Amniotic stem cell (primary cell): ENCODE measurements around the gene ORC2.
A peak's percentile ranks its signal among the peaks of the same experiment; 100 is the strongest.
"Not testable (repeated sequence)": the region's sequence is repeated elsewhere in the genome, so short reads cannot be mapped to it uniquely, and the experiment has no call there.

Experiments used
- DNase-seq: peaks from one replicate; lab custom pipeline; 2025; lab: John Stamatoyannopoulos, UW

The ORC2 gene

DNA sequence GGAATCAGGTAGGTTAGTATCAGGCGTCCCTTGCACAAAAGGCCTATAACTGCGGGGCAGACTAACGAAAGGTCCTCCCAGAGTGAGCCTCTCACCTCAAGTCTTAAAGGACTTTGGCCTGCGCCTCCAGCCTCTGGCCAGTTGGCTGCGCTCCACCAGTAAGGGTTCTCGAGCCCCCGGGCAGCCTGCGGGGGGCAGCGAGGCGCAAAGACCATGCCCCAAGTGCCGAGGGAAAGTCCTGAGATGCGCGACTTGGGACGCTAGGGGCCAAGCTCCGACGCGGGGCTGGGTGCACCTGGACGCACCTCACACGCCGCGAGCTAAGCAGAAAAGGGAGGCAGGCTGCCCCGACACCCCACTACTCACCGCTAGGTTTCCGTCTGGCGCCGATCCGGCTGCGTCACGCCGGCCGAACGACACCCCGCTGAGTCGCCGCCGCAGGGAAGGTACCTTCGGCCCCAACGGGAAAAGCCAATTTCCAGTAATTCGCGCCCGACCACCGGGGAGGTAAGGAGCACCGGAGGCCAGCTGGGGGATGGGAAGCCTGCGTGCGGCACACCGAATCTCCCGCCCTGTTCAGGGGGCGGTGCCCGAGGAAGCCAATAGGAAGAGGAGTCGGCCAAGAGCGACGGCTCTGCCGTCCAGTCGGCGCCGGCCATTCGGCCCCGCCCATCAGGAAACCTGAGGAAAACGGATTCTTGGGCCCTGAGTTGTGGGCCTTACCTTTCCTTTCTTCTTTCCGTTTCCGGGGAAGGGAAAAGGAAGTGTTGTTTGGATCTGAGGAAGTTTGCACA, at the start of gene ORC2:
TSS of gene ORC2 (minus strand) at position 537 of the 794 bp plus-strand sequence. CDS start 5,537 bp downstream, outside the sequence.
- peak; percentile 82 for DNase-seq

DNA sequence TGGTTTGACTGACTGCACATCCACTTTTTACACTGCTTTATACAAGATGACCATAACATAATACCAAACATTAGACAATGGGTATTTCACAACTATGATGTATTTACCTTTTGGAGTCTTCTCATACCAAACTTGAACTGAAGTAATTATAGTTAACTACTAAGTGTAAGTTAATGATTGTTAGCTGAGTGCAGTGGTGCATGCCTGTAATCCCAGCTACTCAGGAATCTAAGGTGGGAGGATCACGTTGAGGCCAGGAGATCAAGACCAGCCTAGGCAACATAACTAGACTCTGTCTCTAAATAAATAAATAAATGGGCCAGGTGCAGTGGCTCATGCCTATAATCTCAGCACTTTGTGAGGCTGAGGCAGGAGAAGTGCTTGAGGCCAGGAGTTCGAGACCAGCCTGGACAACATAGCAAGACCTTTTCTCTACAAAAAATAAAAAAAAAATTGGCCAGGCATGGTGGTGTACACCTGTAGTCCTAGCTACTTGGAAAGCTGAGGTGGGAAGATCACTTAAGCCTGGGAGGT, 44.9 kb upstream of the ORC2 start:
- no peak for DNase-seq

DNA sequence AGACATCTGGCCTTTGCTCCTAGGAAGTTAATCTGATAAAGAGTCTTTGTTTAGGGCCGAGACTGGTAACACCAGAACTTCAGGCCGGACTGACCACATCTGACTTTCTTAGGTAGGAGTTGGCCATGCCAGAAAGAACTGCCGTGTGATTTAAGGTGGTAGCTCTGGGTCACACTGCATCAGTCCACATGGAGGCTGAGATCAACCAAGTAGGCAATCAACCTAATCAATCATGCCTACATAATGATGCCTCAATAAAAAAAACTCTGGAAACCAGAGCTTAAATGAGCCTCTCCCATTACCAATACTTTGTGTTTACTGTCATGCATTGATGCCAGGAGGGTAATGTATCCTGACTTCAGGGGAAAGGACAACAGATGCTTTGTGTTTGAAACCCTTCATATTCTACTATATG, 44.1 kb upstream of the ORC2 start:
- no peak for DNase-seq

DNA sequence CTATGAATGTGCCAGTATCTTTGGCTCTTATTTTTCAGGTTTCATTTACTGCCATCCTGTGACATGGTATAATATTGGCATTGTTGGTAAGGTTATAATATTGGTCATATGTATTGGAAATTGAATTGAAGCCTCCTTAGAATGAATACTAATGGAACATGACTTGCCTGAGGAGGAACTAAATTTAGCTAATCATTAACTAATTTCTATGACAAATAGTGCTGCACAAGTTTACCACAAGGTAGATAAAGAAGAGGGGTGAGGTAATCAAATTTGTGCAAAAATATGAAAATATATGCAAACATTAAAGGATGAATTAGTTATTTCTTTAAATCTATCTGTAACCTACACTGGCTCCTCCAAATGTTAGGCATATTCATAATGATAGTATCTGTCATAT, 43.2 kb upstream of the ORC2 start:
- DNase-seq = no peak

DNA sequence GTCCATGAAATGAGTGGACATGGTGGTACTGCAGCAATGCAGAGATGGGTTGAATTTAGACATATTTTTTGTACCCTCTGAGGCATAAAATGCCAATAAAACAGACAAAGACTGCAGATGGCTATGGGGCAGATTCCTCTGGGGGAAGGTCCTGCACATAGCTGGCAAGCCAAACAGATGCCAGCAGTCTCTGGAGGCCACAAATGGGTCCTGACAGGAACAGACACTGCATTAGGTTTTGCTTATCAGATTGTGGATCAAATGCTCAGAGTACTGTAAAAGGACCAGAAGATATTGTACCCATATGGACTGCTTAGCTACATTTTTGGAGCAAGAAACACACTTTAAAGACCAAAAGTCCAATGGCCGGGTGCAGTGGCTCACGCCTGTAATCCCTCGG, 40.9 kb upstream of the ORC2 start:
- DNase-seq = no peak

DNA sequence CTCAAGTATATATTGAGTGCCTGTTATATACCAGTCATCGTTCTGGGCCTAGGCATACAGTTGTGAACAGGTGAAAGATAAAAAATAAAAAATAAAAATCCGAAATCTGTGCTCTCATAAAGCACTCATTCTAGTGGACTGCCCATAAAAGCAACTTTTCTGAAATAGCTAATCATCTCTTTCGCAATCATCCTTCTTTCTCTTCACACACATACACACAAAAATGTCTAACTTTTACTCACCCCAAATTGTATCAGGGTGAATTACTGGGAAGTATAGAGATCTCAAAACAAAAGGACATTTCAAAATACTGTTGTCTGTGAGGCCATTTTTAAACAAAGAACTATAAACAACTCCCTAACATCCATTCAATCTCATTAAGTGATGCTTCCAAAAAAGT, 29.6 kb upstream of the ORC2 start:
- DNase-seq = no peak

DNA sequence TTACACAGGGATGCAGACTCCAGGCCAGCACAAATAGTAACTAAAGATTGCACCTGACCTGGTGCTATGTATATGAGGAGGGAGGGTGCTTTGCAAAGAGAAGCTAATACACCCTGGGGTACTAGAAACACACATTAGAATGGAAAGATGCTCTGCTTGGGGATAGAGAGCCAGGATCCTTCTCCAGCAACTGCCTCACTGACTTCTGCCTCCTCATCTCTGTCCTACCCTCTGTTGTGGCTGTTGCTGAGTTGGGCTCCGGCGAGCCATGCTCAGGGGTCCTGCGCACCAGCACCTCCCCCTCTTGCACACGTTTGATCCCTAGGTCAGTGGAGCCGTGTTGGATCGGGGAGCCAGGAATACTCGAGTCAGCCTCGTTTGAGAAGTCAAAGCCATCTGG, 23.7 kb upstream of the ORC2 start:
- no peak for DNase-seq

DNA sequence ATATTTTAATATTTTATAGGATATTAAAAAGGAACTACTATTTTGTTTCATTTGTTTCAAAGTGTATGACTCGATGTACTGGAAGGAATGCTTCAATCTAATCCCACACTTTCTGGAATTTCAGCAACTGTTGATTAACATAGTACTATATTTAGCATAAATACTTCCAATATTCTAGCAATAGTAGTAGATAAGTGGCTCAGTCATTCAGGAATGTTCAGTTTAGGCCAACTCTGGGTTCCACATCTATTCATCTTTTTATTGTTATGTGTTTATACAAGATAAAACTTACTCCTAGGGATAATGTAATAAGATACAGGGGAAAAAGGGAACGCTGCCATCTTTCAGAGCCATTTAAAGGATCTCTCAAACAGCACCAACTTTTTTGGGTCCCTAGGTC, 22.3 kb upstream of the ORC2 start:
- DNase-seq = no peak

DNA sequence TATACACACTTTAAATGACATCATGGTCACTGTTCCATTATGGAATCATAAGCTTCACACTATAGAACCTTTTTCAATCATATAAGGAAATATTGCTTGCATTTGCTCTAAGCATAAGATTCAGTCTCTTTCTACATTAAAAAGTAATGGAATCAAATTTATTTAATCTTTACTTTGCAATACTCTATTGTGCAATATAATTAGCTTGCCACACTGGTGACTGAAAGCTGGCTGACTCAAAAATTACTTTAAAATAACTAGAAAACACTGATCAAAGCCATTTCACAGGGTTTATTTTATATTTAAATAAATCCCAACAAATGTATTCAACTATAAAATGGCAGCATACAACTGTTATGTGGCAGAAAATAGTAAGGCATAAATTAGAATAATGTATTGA, 13.2 kb upstream of the ORC2 start:
- no peak for DNase-seq

DNA sequence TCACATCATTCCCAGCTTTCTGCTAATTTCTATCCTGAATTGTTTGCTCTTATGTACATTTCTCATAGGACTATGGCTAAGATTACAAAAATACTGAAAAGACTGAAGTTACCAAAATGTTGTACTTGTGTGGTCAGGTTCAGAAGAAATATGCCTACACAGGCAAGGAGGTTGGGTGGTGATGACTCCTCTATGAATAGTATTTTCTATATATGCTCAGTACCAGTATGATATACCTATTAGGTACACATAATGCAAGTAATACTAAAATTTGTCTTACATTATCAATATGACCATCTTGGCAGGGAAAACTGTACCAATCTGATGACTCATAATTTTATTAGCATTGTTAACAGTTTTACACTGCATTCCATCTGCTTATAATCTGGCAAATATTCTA, 12.2 kb upstream of the ORC2 start:
- DNase-seq = no peak

DNA sequence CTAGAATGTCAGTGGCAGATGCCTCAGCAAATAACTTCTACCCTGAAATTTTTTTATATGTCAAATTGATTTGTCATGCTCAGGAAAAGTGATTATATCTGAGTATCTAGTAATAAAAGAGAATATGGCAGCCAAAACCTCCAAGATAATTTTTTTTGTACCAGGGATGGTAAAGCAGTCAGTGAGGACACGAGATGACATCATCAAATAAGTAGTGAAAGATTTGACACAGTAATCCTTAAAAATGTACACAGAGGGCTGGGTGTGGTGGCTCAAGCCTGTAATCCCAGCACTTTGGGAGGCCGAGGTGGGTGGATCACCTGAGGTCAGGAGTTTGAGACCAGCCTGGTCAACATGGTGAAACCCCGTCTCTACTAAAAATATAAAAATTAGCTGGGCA, 6.6 kb upstream of the ORC2 start:
- not testable (repeated sequence) for DNase-seq

DNA sequence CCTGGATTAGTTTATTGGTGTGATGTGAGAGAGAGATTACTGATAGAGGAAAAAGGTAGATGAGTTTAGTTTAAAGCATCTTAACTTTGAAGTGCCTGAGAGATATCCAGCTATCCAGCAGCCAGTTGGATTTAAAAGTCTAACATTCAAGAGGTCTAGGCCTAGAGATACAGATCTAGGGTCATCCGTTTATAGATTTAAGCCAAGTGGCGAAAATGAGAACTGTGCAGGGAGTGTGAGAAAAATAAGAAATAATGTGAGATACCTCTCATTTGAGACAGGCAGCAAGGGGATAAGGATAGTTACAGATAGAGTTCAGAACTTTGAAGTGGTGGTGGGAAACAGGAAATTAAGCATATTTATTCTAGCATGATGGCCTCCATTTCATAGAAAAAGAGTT, 5.3 kb upstream of the ORC2 start:
- DNase-seq = no peak

DNA sequence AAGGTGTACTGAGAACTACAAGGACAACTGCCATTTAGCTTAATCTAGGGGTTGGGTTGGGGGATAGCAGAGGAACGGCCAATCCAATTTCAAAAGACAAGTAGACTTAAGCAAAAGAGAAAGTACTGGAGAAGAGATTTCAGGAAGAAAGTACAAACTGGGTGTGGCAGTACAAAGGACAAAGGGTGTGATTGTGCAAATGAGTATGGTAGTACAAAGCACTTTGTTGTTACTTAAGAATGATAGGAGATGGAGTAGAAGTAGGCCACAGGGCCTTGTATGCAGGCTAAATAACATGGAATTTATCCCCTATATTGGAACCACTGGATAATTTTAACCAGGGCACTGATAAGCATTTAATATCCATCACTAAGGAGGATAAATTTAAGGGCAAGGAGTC, 4.7 kb upstream of the ORC2 start:
- no peak for DNase-seq

DNA sequence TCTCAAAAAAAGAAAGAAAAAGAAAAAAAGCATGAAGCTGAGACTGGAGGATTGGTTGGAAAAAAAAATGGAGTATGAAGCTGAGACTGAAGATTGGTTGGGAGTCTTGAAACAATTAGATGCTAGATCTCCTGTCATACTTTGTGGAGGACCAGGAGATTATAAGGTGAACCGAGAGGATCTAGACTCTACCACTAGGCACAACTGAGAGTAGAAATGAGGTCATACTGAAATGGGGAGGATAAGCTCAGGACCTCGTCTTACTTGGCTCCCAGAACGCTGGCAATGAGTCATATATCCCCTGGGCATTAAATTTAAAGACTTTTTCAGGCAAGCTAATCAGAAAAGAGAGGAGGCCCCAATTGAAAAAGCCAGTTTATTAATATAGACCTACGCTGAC, 3.3 kb upstream of the ORC2 start:
- peak; percentile 16 for DNase-seq

DNA sequence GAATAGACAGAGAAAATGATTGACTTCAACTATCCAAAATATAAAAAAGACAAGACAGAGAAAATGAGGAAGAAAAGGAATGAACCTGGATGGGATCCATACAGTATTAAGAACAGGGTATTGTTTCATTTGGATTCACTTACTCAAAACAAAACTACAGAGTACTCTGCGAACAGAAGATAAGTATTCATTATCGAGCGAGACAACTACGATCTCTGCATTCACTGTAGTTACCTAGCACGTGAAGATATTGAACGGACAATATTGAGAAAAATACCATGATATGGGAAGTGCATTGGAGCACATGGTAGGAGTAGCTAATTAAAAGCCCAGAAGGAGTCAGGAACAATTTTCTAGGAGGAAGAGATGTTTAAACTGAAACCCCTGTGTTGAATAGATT, 1.0 kb upstream of the ORC2 start:
- DNase-seq = no peak

DNA sequence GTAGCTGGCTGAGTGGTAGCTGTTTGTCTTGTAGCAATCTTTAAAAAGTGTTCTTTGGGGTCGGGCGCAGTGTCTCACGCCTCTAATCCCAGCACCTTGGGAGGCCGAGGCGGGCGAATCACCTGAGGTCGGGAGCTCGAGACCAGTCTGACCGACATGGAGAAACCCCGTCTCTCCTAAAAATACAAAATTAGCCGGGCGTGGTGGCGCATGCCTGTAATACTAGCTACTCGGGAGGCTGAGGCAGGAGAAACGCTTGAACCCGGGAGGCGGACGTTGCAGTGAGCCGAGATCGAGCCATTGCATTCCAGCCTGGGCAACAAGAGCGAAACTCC, 425 bp upstream of the ORC2 start:
- not testable (repeated sequence) for DNase-seq

DNA sequence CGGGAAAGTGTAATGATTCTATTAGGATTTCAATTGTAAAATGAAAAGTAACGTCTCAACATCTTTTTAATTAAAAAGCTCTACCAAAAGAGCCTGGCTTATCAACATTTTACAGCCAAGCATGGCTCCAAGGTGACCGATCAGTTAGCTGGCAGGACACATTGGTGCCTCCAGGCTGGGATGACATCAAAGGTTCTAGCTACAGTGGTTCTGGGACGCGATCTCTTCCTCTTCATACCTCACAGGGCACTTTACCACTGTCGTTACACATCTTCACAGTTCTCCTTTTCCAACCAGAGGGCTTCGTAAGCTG, 693 bp downstream of the ORC2 start:
- no peak for DNase-seq

DNA sequence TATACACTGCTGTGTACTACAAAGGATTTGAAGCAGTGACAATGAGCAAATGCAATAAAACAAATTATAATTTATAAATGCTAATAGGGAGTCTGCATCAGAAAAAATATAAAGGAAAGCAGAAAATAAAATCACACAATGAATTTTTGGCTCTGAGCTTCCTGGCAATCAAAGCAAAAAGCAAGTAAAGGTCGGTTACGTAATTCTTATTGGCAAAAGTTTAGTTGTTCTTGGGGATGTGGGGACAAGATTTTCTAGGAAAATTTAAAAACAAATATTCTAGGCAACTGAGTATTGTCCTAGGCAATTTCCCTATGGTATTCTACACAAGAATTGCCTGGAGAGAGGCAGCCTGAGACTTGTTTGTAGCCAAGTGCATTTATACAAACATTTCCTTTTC, 1.8 kb downstream of the ORC2 start:
- no peak for DNase-seq

DNA sequence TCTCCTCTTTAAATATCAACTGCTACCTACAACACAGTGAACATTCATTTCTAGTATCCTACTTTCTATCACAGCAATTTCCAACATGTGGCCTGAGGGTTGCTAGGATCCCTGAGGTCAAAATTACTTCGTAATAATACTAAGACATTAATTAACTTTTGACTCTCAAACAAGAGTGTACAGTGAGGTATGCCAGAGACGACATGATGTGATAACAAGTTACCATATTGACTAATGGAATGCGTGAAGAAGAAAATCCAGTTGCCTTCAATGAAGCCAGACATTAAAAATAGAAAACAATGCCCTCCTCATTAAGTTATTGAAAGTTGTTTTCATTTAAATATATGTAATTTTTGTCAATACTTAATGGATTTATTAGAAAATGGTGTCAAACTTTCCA, 13.1 kb downstream of the ORC2 start:
- DNase-seq = no peak

DNA sequence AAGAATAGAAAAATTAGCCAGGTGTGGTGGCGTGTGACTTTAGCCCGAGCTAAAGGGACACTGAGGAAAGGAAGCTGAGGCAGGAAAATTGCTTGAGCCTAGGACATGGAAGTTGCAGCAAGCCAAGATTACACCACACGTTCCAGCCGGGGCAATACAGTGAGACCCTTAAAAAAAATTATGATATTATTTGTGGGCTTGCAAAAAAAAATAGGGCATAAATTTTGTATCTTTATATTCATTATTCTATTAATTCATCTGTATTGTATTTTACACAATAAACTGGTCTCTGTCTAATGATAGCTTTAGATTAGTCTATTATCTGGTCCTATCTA, 18.1 kb downstream of the ORC2 start:
- DNase-seq = no peak

DNA sequence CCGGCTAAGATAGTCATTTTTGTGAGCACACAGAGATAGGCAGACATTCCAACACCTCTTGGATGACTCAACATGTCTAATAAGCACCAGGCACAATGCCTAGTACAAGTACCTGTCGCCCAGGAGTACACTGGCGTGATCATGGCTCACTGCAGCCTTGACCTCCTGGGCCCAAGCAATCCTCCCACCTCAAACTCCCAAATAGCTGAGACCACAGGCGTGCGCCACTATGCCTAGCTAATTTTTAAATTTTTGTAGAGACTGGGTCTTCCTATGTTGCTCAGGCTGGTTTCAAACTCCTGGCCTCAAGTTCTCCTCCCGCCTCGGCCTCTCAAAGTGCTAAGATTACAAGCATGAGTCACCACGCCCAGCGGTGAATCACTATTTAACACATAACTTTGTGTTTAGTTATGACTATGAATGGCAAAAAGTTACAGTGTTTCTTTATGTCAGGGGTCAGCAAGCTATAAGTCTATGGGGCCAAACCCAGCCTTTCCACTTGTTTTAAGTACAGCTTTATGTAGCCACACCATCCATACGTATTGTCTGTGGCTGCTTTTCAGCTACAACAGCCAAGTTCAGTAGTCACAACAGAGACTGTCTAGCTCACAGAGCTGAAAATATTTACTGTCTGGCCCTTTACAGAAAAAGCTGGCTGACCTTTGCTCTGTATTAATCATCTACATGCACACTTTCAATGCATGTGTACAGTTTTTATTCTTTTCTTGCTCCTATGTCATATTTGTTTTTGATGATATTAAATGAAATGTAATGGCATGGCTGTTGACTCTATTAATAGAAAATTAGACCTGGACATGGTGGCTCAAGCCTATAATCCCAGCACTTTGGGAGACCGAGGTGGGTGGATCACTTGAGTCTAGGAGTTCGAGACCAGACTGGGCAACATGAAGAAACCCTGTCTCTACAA, 18.7 kb downstream of the ORC2 start:
- DNase-seq = peak; percentile 61

DNA sequence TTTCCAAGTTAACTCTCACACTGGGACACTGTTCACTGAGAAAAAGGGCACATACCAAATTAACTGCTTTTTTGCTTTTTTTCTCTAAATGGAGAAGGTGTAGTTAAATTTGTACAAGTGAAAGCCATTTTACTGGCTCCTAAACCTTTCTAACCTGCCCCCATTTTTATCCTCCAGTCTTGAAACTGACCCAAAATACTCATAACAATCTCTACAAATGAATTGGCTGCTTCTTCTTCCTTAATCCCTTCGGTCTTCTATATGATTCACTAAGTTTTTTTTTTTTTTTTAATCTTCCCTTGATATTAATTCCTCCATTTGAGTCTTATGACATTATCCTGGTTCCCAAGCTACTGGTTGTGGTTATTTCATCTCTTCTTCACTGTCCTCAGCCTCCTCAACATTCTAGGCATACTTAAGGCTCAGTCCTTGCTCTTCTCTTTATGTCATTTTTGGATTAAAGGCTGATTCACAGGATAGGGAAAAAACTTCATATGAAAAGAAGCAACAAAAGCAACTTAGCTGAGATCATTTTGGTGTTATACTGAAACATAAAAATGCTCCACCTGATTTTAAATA, 19.8 kb downstream of the ORC2 start:
- no peak for DNase-seq

DNA sequence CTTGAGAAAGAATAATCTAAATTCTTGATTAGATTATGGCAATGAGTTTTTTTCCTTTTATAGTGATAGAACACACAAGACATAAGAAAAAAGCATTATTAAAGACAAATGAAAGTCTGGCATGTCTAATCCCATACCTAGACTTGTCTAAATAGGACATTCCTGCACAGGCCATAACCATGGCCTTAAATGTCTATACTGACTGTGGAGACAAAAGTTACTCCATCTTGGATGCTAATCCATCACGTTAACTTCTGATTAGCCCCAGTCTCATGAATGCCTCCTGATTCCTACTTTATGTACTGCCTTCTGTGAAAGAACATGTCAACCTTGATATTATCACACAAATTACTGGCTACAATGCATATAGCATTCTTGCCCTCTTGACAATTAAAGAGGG, 23.6 kb downstream of the ORC2 start:
- no peak for DNase-seq
